Neutrophil (primary cell): ENCODE results near the gene SLC27A1.

Source experiments
- H3K27ac ChIP-seq: fragments of 200-600 bp; sonication (generic); 2 replicates; pipeline ENCODE4 v1.5.1; 2016; ENCODE audit warnings: mild to moderate bottlenecking, moderate library complexity
- H3K27me3 ChIP-seq: fragments of 200-600 bp; sonication (generic); 2 replicates; pipeline ENCODE4 v1.6.0; 2016; ENCODE audit warnings: mild to moderate bottlenecking
- H3K36me3 ChIP-seq: fragments of 200-600 bp; sonication (generic); 2 replicates; pipeline ENCODE4 v1.5.1; 2017
- H3K4me1 ChIP-seq, 2 experiments: fragments of 200-600 bp in 1 of 2; sonication (generic) in 1 of 2; 1 replicate in 1 of 2; 2 replicates in 1 of 2; pipeline versions ENCODE4 v1.5.1 to v1.6.1; 2013 to 2016; ENCODE audit warnings: low read depth in 1 of 2, low read length in 1 of 2, mild to moderate bottlenecking in 1 of 2, moderate library complexity in 1 of 2; ENCODE audit not compliant: control insufficient read depth in 1 of 2, insufficient read depth in 1 of 2
- H3K4me3 ChIP-seq, 2 experiments: fragments of 200-600 bp in 1 of 2; sonication (generic) in 1 of 2; 1 replicate in 1 of 2; 2 replicates in 1 of 2; pipeline ENCODE4 v1.5.1; 2013 to 2016; ENCODE audit warnings: low read depth in 1 of 2, low read length in 1 of 2, mild to moderate bottlenecking in 1 of 2, moderate library complexity in 1 of 2
- H3K9me3 ChIP-seq: fragments of 200-600 bp; sonication (generic); 2 replicates; pipeline ENCODE4 v1.5.1; 2016
- TF ChIP-seq, protein P1 (sequence below): fragments of 200-600 bp; sonication (generic); IDR thresholded peaks from 2 replicates; pipeline ENCODE4 v1.5.1; 2016; ENCODE audit warnings: antibody characterized with exemption

The SLC27A1 gene

DNA sequence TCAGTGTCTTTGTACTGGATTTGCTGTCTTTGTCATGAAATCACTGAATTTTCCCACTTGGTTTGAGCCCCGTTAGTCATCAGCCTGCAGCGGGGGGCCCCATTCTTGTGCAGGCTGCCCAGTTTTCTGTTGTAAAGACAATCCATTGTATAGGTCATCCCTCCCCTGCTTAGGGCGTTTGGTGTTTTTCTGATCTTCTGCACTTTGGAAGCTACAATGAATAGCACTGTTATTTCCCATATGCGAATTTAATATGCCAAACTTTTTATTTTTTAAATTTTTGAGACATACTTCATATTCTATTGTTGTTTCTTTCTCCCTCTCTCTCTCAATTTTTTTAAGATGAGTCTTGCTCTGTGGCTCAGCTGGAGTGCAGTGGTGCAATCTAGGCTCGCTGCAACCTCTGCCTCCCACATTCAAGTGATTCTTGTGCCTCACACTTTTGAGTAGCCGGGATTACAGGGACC is 9.0 kb downstream of the SLC27A1 start:
- no peaks in the 10 kb centered on the region for H3K36me3 ChIP-seq

DNA sequence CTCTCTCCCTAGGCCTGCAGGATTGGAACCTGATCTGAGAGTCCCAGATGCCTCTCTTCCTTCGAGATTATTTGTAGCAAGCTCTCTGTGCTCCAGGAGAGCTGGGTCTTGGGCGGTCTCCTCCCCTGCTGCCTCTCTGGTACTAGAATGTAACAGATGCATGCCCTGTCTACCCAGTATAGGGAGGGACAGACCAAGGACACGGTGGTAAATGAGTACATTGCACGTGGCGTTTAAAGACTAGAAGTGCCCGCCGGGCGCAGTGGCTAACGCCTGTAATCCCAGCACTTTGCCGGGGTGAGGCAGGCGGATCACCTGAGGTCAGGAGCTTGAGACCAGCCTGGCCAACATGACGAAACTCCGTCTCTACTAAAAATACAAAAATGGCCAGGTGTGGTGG is 11.7 kb downstream of the SLC27A1 start:
- Histone ChIP-seq H3K27ac (no peak overlapping the region), H3K4me1 (no peaks in the 10 kb centered on the region), H3K9me3 (no peaks in the 10 kb centered on the region), H3K27me3 (no peaks in the 10 kb centered on the region), H3K4me3 (no peak overlapping the region), H3K36me3 (no peaks in the 10 kb centered on the region)
- TF ChIP-seq, protein P1, sequence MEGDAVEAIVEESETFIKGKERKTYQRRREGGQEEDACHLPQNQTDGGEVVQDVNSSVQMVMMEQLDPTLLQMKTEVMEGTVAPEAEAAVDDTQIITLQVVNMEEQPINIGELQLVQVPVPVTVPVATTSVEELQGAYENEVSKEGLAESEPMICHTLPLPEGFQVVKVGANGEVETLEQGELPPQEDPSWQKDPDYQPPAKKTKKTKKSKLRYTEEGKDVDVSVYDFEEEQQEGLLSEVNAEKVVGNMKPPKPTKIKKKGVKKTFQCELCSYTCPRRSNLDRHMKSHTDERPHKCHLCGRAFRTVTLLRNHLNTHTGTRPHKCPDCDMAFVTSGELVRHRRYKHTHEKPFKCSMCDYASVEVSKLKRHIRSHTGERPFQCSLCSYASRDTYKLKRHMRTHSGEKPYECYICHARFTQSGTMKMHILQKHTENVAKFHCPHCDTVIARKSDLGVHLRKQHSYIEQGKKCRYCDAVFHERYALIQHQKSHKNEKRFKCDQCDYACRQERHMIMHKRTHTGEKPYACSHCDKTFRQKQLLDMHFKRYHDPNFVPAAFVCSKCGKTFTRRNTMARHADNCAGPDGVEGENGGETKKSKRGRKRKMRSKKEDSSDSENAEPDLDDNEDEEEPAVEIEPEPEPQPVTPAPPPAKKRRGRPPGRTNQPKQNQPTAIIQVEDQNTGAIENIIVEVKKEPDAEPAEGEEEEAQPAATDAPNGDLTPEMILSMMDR: no peak

More for the DNA sequence above, 9.0 kb downstream of the SLC27A1 start:
- H3K4me1 ChIP-seq: no peaks in the 10 kb centered on the region
- H3K27ac ChIP-seq: no peak overlapping the region
- no peak overlapping the region for H3K4me3 ChIP-seq
- TF ChIP-seq, protein P1: no peak
- H3K27me3 ChIP-seq: no peaks in the 10 kb centered on the region
- no peaks in the 10 kb centered on the region for H3K9me3 ChIP-seq

DNA sequence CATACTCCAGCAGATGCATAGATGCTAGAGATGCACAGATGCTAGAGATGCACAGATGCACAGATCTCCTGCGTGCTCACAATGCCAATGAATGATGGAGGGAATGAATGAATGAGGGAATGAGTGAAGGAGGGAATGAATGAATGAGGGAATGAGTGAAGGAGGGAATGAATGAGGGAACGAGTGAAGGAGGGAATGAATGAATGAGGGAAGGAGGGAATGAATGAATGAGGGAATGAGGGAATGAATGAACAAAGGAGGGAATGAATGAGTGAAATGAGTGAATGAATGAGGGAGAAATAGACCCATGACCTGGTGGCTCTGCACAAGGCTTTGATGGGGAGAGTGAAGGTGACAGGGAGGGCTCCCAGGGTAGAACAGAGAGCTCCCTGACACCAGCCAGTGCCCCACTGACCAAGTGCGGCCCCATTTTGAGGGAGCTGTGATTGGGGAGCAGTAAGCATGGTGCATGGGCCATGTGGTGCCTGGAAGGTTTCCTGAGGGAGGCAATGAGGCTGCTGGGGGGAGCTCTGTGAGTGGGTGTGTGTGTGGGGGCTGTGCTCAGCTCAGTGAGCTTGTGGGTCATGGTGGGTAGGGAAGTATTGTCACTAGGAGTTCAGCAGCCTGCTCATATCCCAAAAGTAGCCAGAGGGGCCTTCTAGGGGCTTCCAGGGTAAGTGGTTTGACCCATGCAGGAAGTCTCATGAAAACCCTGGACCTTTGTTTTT is 12.7 kb downstream of the SLC27A1 start:
- H3K9me3 ChIP-seq: no peaks in the 10 kb centered on the region
- no peak overlapping the region for H3K27ac ChIP-seq
- H3K27me3 ChIP-seq: no peaks in the 10 kb centered on the region
- no peaks in the 10 kb centered on the region for H3K36me3 ChIP-seq
- TF ChIP-seq, protein P1: no peak
- H3K4me3 ChIP-seq: no peak overlapping the region
- H3K4me1 ChIP-seq: no peaks in the 10 kb centered on the region

DNA sequence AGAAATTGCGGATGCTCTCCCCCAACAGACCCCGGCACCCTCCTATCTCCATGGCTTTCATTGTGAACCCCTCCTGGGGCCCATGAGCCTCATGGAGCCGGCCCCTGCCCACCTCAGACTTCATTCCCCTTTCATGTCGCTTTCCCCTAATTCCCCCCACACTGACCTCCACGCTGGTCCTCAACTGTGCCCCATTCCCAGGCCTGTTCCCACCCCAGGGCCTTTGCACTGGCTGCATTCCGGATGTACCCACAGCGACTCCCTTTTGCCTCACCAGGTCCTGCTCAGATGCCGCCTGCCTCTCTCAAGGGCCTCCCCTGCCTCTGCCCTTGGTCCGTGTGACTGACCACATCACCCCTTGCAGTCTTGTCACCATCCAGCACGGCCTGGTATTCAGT is 13.3 kb downstream of the SLC27A1 start:
- Histone ChIP-seq H3K4me3 (no peak overlapping the region), H3K27ac (no peak overlapping the region), H3K36me3 (no peaks in the 10 kb centered on the region), H3K4me1 (peaks cover 5% of the 10 kb centered on the region in 2 experiments), H3K27me3 (peaks cover 6% of the 10 kb centered on the region), H3K9me3 (no peaks in the 10 kb centered on the region)
- TF ChIP-seq, protein P1: no peak

DNA sequence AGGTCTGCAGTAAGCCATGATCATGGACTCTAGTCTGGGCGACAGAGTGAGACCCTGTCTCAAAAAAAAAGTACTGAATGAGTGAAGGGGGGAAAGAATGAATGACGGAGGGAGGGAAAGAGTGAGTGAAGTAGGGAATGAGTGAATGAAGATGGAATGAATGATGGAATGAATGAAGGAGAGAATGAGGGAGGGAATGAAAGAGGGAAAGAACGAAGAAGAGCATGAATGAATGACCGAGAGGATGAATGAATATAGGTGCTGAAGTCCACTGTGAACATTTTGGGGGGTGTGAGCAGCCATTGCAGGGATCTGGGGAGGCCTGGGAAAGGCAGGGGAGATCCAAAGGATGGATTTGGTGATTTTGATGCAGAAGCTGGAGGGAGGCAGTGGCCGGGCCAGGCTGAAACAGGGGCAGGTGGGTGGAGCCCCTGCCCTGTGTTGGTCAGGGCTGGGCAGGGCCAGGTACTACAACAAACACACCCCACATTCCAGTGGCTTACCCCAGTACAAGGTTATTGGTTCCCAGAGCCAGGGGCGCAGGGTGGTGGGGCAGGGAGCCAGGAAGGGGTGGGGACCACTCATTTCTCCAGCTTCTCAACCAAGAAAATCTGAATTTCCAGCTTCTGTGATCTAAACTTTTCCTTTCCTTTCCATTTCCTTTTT is 14.3 kb downstream of the SLC27A1 start:
- Histone ChIP-seq H3K9me3 (no peaks in the 10 kb centered on the region), H3K27me3 (peaks cover 11% of the 10 kb centered on the region), H3K27ac (no peak overlapping the region), H3K4me1 (peaks cover 8 to 13% of the 10 kb centered on the region in 2 experiments), H3K36me3 (no peaks in the 10 kb centered on the region), H3K4me3 (no peak overlapping the region)
- TF ChIP-seq, protein P1: no peak
